Cardiac fibroblast (primary cell): ENCODE results near the gene AP4M1.
A peak's percentile ranks its signal among the peaks of the same experiment; 100 is the strongest.
"Not testable (repeated sequence)": the region's sequence is repeated elsewhere in the genome, so short reads cannot be mapped to it uniquely, and the experiment has no call there.

Experiments
- DNase-seq, 2 donors: peaks; one replicate each; pipeline versions ENCODE4 v3.0.0 to v3.0.0-alpha.2; 2010; ENCODE audit warnings: low read depth in 2 of 2
- H3K4me3 ChIP-seq, 2 donors: replicated peaks in 1 of 2; 1 replicate in 1 of 2; 2 replicates in 1 of 2; pipeline ENCODE4 v1.5.1; 2011; ENCODE audit warnings: low read depth in 2 of 2, low read length in 2 of 2, mild to moderate bottlenecking in 2 of 2, moderate library complexity in 1 of 2
- CTCF ChIP-seq: IDR thresholded peaks from one replicate; pipeline ENCODE4 v1.5.1; 2011; ENCODE audit warnings: low read depth, mild to moderate bottlenecking, low read length, inconsistent platforms

The AP4M1 gene

GRCh38 chr7:100130608-100131453 lies 29.4 kb downstream of the AP4M1 start:
- no peak overlapping the region for H3K4me3 ChIP-seq
- peak; percentile 62 to 66 for DNase-seq
- TF ChIP-seq CTCF, result peak; percentile 83

GRCh38 chr7:100132126-100132525 lies 30.7 kb downstream of the AP4M1 start:
- TF ChIP-seq CTCF, result no peak
- no peak overlapping the region for H3K4me3 ChIP-seq
- DNase-seq, result no peak

GRCh38 chr7:100132697-100133151 lies 31.3 kb downstream of the AP4M1 start:
- DNase-seq, result peak; percentile 73 to 79
- TF ChIP-seq CTCF, result peak; percentile 96
- H3K4me3 ChIP-seq, result no peak overlapping the region

GRCh38 chr7:100137851-100138760 lies 36.7 kb downstream of the AP4M1 start:
- no peak for DNase-seq
- H3K4me3 ChIP-seq, result no peak overlapping the region
- no peak for TF ChIP-seq CTCF

- DNase-seq, result no peak
- no peak for TF ChIP-seq CTCF
- no peak overlapping the region for H3K4me3 ChIP-seq
Measured at GRCh38 chr7:100141555-100141949, 40.1 kb downstream of the AP4M1 start.

GRCh38 chr7:100142461-100142860 lies 41.0 kb downstream of the AP4M1 start:
- TF ChIP-seq CTCF, result no peak
- DNase-seq, result no peak
- H3K4me3 ChIP-seq, result no peak overlapping the region

GRCh38 chr7:100146350-100146749 lies 44.9 kb downstream of the AP4M1 start:
- peak; percentile 40 to 81 for DNase-seq
- not testable (repeated sequence) for H3K4me3 ChIP-seq
